Measurements from ENCODE around the gene B3GALT5. TPM values are rescaled to one million over a fixed set of nuclear protein-coding genes. Genes with fewer than 3 reads are reported as not detected.
A peak's percentile ranks its signal among the peaks of the same experiment; 100 is the strongest.

The B3GALT5 gene
- total RNA-seq, 2 donors from 2014 or later: 114 to 205 TPM

DNA sequence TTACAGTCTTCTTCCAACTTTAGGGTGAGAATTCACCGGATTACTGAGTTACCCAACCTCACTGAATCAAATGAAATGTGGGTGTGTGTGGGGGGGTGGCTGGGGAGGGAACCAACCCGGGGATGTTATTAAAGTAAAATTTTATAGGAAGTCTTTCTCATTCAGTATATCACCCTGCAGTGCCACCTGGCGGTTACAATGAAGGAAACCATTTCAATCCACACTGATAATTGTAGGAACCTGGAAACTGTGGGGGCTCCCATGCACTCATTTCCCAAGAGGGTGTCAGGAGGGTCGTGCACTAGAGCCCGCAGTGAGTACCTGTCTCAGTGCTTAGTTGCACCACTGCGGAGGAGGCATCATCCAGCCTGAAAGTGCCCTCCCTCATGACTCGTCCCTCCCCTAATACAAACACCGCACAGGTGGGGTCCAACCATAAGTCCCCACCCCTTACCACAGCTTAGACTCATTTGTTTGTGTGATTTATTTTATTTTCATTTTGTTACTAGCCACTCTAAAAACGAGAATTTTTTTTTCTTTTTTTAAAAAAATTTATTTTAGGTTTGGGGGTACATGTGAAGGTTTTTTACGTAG is 103.2 kb downstream of the B3GALT5 start:
- Histone ChIP-seq H3K9ac (ENCODE audit: low read depth in 2 of 2, low read length in 2 of 2) (no peak overlapping the region), H3K9me3 (no peaks in the 10 kb centered on the region), H3K4me1 (no peaks in the 10 kb centered on the region), H3K36me3 (no peaks in the 10 kb centered on the region), H3K27me3 (no peaks in the 10 kb centered on the region), H3K4me3 (no peak overlapping the region), H3K27ac (no peak overlapping the region)
- TF ChIP-seq, protein P1, sequence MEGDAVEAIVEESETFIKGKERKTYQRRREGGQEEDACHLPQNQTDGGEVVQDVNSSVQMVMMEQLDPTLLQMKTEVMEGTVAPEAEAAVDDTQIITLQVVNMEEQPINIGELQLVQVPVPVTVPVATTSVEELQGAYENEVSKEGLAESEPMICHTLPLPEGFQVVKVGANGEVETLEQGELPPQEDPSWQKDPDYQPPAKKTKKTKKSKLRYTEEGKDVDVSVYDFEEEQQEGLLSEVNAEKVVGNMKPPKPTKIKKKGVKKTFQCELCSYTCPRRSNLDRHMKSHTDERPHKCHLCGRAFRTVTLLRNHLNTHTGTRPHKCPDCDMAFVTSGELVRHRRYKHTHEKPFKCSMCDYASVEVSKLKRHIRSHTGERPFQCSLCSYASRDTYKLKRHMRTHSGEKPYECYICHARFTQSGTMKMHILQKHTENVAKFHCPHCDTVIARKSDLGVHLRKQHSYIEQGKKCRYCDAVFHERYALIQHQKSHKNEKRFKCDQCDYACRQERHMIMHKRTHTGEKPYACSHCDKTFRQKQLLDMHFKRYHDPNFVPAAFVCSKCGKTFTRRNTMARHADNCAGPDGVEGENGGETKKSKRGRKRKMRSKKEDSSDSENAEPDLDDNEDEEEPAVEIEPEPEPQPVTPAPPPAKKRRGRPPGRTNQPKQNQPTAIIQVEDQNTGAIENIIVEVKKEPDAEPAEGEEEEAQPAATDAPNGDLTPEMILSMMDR (IDR thresholded peaks at IDR 0.05): peak; percentile 69
- intact Hi-C loops (cut with DNase I): no loop called here
- peak; percentile 74 for DNase-seq

DNA sequence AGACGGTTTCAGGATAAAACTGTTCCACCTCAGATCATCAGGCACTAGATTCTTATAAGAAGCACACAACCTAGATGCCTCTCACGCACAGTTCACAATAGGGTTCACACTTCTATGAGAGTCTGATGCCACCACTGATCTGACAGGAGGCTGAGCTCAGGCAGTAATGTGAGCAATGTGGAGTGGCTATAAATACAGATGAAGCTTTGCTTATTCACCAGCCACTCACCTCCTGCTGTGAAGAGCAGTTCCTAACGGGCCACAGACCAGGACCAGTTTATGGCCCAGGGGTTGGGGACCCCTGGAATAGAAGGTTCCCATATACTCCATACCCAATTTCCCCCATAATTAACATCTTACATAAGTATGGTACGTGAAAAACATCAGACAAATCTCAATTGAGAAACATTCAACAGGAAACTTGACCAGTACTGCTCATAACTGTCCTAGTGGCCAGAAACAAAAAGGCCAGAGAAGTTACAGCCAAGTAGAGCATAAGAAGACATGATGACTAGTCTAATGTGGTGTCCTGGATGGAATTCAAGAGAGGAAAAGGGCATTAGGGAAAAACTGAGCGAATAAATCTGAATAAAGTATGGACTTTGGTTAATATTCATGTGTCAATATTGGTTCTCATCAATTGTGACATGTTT is 107.5 kb downstream of the B3GALT5 start:
- Histone ChIP-seq H3K27ac (no peak overlapping the region), H3K4me1 (no peaks in the 10 kb centered on the region), H3K9ac (ENCODE audit: low read depth in 2 of 2, low read length in 2 of 2) (no peak overlapping the region), H3K36me3 (no peaks in the 10 kb centered on the region), H3K4me3 (no peak overlapping the region), H3K27me3 (no peaks in the 10 kb centered on the region), H3K9me3 (no peaks in the 10 kb centered on the region)
- TF ChIP-seq, protein P1 (IDR thresholded peaks at IDR 0.05): no peak
- no peak for DNase-seq
- intact Hi-C loops (cut with DNase I): no loop called here

DNA sequence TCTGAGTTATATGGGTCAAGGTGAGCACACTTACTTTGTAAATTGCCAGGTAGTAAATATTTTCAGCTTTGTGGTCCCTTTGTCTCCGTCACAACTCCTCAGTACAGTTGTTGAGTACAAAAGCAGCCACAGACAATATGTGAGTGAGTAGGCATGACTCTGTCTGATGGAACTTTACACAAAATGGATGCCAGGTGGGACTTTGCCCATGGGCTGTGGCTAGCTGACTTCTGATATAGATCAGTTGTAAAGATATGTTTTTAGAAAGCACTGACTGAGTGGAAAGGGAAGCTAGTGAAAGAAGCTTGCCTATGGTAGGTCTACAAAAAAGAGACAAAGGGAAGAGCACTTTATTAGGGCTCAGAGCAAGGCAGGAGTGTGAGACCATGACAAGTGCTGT is 109.1 kb downstream of the B3GALT5 start:
- TF ChIP-seq, protein P1 (IDR thresholded peaks at IDR 0.05): no peak
- no peaks in the 10 kb centered on the region for H3K27me3 ChIP-seq
- no peak overlapping the region for H3K27ac ChIP-seq
- H3K9me3 ChIP-seq: no peaks in the 10 kb centered on the region
- no peak overlapping the region for H3K9ac ChIP-seq (ENCODE audit: low read depth in 2 of 2, low read length in 2 of 2)
- peak; percentile 55 for DNase-seq
- intact Hi-C loops (cut with DNase I): no loop called here
- H3K36me3 ChIP-seq: no peaks in the 10 kb centered on the region
- H3K4me3 ChIP-seq: no peak overlapping the region
- no peaks in the 10 kb centered on the region for H3K4me1 ChIP-seq

Other genes with a start within 250 kb of the B3GALT5 start
- gene LCA5L, start 167.2 kb upstream of the B3GALT5 start, total RNA-seq: under 1 TPM; 0.64 to 0.98 TPM
- gene SH3BGR, start 161.0 kb upstream of the B3GALT5 start, total RNA-seq: 1 to 10 TPM; 3.3 to 5.1 TPM
- gene IGSF5, start 132.2 kb downstream of the B3GALT5 start, total RNA-seq: under 1 TPM; 0.64 to 0.82 TPM